MM.1S (cell line): ENCODE results near the gene SETD3.

ENCODE experiments used
- DNase-seq: peaks from one replicate; pipeline ENCODE4 v3.0.0-alpha.2; 2015
- H2AFZ ChIP-seq: fragments of 300-600 bp; sonication (generic); 2 replicates; pipeline ENCODE4 v1.6.0; 2016; ENCODE audit warnings: antibody characterized with exemption, low read length
- H3F3A ChIP-seq: fragments of 300-600 bp; sonication (generic); 2 replicates; pipeline ENCODE4 v1.6.1; 2016; ENCODE audit warnings: mild to moderate bottlenecking, antibody characterized with exemption, low read length, moderate library complexity, mixed read lengths; ENCODE audit not compliant: insufficient read depth
- H3K27ac ChIP-seq: fragments of 300-600 bp; sonication (generic); 2 replicates; pipeline ENCODE4 v1.5.1; 2016; ENCODE audit warnings: mild to moderate bottlenecking, low read length
- H3K27me3 ChIP-seq: fragments of 300-600 bp; sonication (generic); replicated peaks from 2 replicates; pipeline ENCODE4 v1.6.0; 2016; ENCODE audit warnings: low read length; ENCODE audit not compliant: insufficient read depth
- H3K36me3 ChIP-seq: fragments of 300-600 bp; sonication (generic); replicated peaks from 2 replicates; pipeline ENCODE4 v1.6.1; 2016; ENCODE audit warnings: mild to moderate bottlenecking, low read length, mixed read lengths; ENCODE audit not compliant: insufficient read depth
- H3K4me1 ChIP-seq: fragments of 300-600 bp; sonication (generic); 2 replicates; pipeline ENCODE4 v1.6.1; 2016; ENCODE audit warnings: low read length, mixed read lengths
- H3K4me2 ChIP-seq: fragments of 300-600 bp; sonication (generic); 2 replicates; pipeline ENCODE4 v1.6.0; 2016; ENCODE audit warnings: low read depth, low read length
- H3K4me3 ChIP-seq: fragments of 300-600 bp; sonication (generic); 2 replicates; pipeline ENCODE4 v1.5.1; 2016; ENCODE audit warnings: low read length, mixed read lengths
- H3K79me2 ChIP-seq: fragments of 300-600 bp; sonication (generic); 2 replicates; pipeline ENCODE4 v1.6.1; 2016; ENCODE audit warnings: mixed run types, low read length, mixed read lengths
- H3K9ac ChIP-seq: fragments of 300-600 bp; sonication (generic); 2 replicates; pipeline ENCODE4 v1.6.1; 2016; ENCODE audit warnings: low read length, mixed read lengths
- H3K9me2 ChIP-seq: fragments of 300-600 bp; sonication (generic); replicated peaks from 2 replicates; pipeline ENCODE4 v1.6.1; 2016; ENCODE audit warnings: mild to moderate bottlenecking, low read length, mixed read lengths; ENCODE audit not compliant: insufficient read depth
- H3K9me3 ChIP-seq: fragments of 300-600 bp; sonication (generic); replicated peaks from 2 replicates; pipeline ENCODE4 v1.6.1; 2016; ENCODE audit warnings: mild to moderate bottlenecking, low read length, mixed read lengths; ENCODE audit not compliant: insufficient read depth
- H4K20me1 ChIP-seq: fragments of 300-600 bp; sonication (generic); 2 replicates; pipeline ENCODE4 v1.6.1; 2016; ENCODE audit warnings: mild to moderate bottlenecking, low read length, moderate library complexity, mixed read lengths; ENCODE audit not compliant: insufficient read depth
- CTCF ChIP-seq: fragments of 300-600 bp; sonication (generic); IDR thresholded peaks from 2 replicates; pipeline ENCODE4 v1.5.1; 2016; ENCODE audit warnings: antibody characterized with exemption, low read length, mixed read lengths
- EZH2 ChIP-seq: fragments of 300-600 bp; sonication (generic); optimal IDR thresholded peaks from 2 replicates; pipeline ENCODE3; 2017; ENCODE audit warnings: low read depth, mild to moderate bottlenecking, antibody characterized with exemption, low read length, mixed read lengths
- EZH2phosphoT487 ChIP-seq: fragments of 300-600 bp; sonication (generic); IDR thresholded peaks from 2 replicates; pipeline ENCODE4 v1.6.1; 2018; ENCODE audit warnings: antibody characterized with exemption, low read length

SETD3 gene

GRCh38 chr14:99473458-99473857 lies 7.2 kb downstream of the SETD3 start:
- no peak for DNase-seq
- H3K4me3 ChIP-seq = no peak overlapping the region
- no peaks in the 10 kb centered on the region for H3K9me2 ChIP-seq
- H3K27me3 ChIP-seq = no peaks in the 10 kb centered on the region
- H3K4me2 ChIP-seq = no peak overlapping the region
- TF ChIP-seq EZH2phosphoT487 (no peak), EZH2 (no peak), CTCF (no peak)
- H2AFZ ChIP-seq = no peak overlapping the region
- no peaks in the 10 kb centered on the region for H3K9me3 ChIP-seq
- peaks cover 82% of the 10 kb centered on the region for H3K79me2 ChIP-seq
- H4K20me1 ChIP-seq = no peaks in the 10 kb centered on the region
- no peak overlapping the region for H3K9ac ChIP-seq
- H3K4me1 ChIP-seq = no peaks in the 10 kb centered on the region
- no peaks in the 10 kb centered on the region for H3F3A ChIP-seq
- no peaks in the 10 kb centered on the region for H3K36me3 ChIP-seq
- H3K27ac ChIP-seq = no peak overlapping the region

- no peaks in the 10 kb centered on the region for H3K9me3 ChIP-seq
- DNase-seq = no peak
- H3K4me2 ChIP-seq = no peak overlapping the region
- no peaks in the 10 kb centered on the region for H3F3A ChIP-seq
- no peak overlapping the region for H2AFZ ChIP-seq
- no peak overlapping the region for H3K4me3 ChIP-seq
- no peaks in the 10 kb centered on the region for H3K36me3 ChIP-seq
- no peak for TF ChIP-seq EZH2phosphoT487
- H3K9ac ChIP-seq = no peak overlapping the region
- no peaks in the 10 kb centered on the region for H3K27me3 ChIP-seq
- no peaks in the 10 kb centered on the region for H4K20me1 ChIP-seq
- no peaks in the 10 kb centered on the region for H3K4me1 ChIP-seq
- H3K27ac ChIP-seq = no peak overlapping the region
- H3K79me2 ChIP-seq = peaks cover 77% of the 10 kb centered on the region
- H3K9me2 ChIP-seq = no peaks in the 10 kb centered on the region
Observed at GRCh38 chr14:99472937-99473336, 7.7 kb downstream of the SETD3 start.

- H3K4me1 ChIP-seq = no peaks in the 10 kb centered on the region
- H3K79me2 ChIP-seq = peaks cover 67% of the 10 kb centered on the region
- no peak for DNase-seq
- H3F3A ChIP-seq = no peaks in the 10 kb centered on the region
- H3K9me2 ChIP-seq = no peaks in the 10 kb centered on the region
- H2AFZ ChIP-seq = no peak overlapping the region
- no peak overlapping the region for H3K4me3 ChIP-seq
- no peaks in the 10 kb centered on the region for H3K27me3 ChIP-seq
- no peak overlapping the region for H3K27ac ChIP-seq
- H3K9ac ChIP-seq = no peak overlapping the region
- H3K36me3 ChIP-seq = no peaks in the 10 kb centered on the region
- no peak for TF ChIP-seq EZH2phosphoT487
- no peak for TF ChIP-seq CTCF
- TF ChIP-seq EZH2 = no peak
- H4K20me1 ChIP-seq = no peaks in the 10 kb centered on the region
- H3K9me3 ChIP-seq = no peaks in the 10 kb centered on the region
- H3K4me2 ChIP-seq = no peak overlapping the region
Observed at GRCh38 chr14:99471731-99472130, 8.9 kb downstream of the SETD3 start.

GRCh38 chr14:99468836-99469592 lies 11.6 kb downstream of the SETD3 start:
- H3K79me2 ChIP-seq = peaks cover 47% of the 10 kb centered on the region
- no peak for DNase-seq
- H3K27me3 ChIP-seq = no peaks in the 10 kb centered on the region
- no peaks in the 10 kb centered on the region for H3F3A ChIP-seq
- H3K27ac ChIP-seq = no peak overlapping the region
- no peaks in the 10 kb centered on the region for H3K9me2 ChIP-seq
- H3K4me1 ChIP-seq = no peaks in the 10 kb centered on the region
- no peaks in the 10 kb centered on the region for H4K20me1 ChIP-seq
- H3K4me2 ChIP-seq = no peak overlapping the region
- H3K9ac ChIP-seq = no peak overlapping the region
- no peaks in the 10 kb centered on the region for H3K9me3 ChIP-seq
- H3K36me3 ChIP-seq = no peaks in the 10 kb centered on the region
- no peak overlapping the region for H3K4me3 ChIP-seq
- TF ChIP-seq CTCF (no peak), EZH2phosphoT487 (no peak), EZH2 (no peak)
- H2AFZ ChIP-seq = no peak overlapping the region
